Spleen (tissue), 11 donors: ENCODE results near the gene PRCD. TPM values are rescaled to one million over a fixed set of nuclear protein-coding genes. Genes with fewer than 3 reads are reported as not detected.
A peak's percentile ranks its signal among the peaks of the same experiment; 100 is the strongest.

Source experiments
- DNase-seq: peaks from one replicate; pipeline ENCODE4 v3.0.0-alpha.2; 2020
- H3K27ac ChIP-seq, 8 donors: fragments of 200-600 bp; sonication (generic) in 7 of 8; 1 replicate in 4 of 8; 2 replicates in 4 of 8; pipeline versions ENCODE4 v1.5.0 to v1.8.0; 2016 to 2021; ENCODE audit warnings: inconsistent platforms in 4 of 8, mild to moderate bottlenecking in 4 of 8, moderate library complexity in 1 of 8
- H3K27me3 ChIP-seq, 7 donors: fragments of 200-600 bp; sonication (generic) in 6 of 7; replicated peaks in 1 of 7; 1 replicate in 4 of 7; 2 replicates in 3 of 7; pipeline versions ENCODE4 v1.5.0 to v1.8.0; 2016 to 2021; ENCODE audit warnings: inconsistent platforms in 3 of 7, mild to moderate bottlenecking in 1 of 7
- H3K36me3 ChIP-seq, 6 donors: fragments of 200-600 bp; sonication (generic) in 5 of 6; 1 replicate in 4 of 6; 2 replicates in 2 of 6; pipeline versions ENCODE4 v1.5.0 to v1.8.0; 2016 to 2021; ENCODE audit warnings: inconsistent platforms in 2 of 6
- H3K4me1 ChIP-seq, 6 donors: fragments of 200-600 bp; sonication (generic) in 5 of 6; 1 replicate in 3 of 6; 2 replicates in 3 of 6; pipeline versions ENCODE4 v1.5.0 to v1.8.0; 2016 to 2021; ENCODE audit warnings: inconsistent platforms in 3 of 6
- H3K4me3 ChIP-seq, 8 donors: fragments of 200-600 bp; sonication (generic) in 7 of 8; 1 replicate in 4 of 8; 2 replicates in 4 of 8; pipeline versions ENCODE4 v1.5.0 to v1.8.0; 2016 to 2021; ENCODE audit warnings: inconsistent platforms in 4 of 8, mild to moderate bottlenecking in 4 of 8, moderate library complexity in 2 of 8
- H3K9me3 ChIP-seq, 8 donors: fragments of 200-600 bp; sonication (generic) in 7 of 8; 1 replicate in 4 of 8; 2 replicates in 4 of 8; pipeline versions ENCODE4 v1.5.0 to v1.8.0; 2016 to 2021; ENCODE audit warnings: inconsistent platforms in 4 of 8
- POLR2A ChIP-seq, 3 donors: fragments of 450-650 bp; IDR thresholded peaks; one replicate each; pipeline ENCODE4 v1.5.1; 2017; ENCODE audit warnings: antibody characterized with exemption in 3 of 3, mild to moderate bottlenecking in 1 of 3
- POLR2AphosphoS5 ChIP-seq, 3 donors: sonication (generic); formaldehyde crosslinking; IDR thresholded peaks; one replicate each; pipeline ENCODE4 v1.5.1; 2017; ENCODE audit warnings: antibody characterized with exemption in 3 of 3
- WGBS, 5 donors: extraction: QIAGEN DNeasy Blood & Tissue Kit in 3 of 5; methylation state at CpG; one replicate each; pipeline versions ENCODE4 v1.1.5 to v1.1.7; 2013 to 2018; 5-methylcytosine and 5-hydroxymethylcytosine counted together
- intact Hi-C: fragments of 100-400 bp; cut with DNase I; formaldehyde crosslinking; loops from one replicate; pipeline ENCODE4 v1.15.0; 2023; ENCODE audit warnings: low total_unique reads
- polyA plus RNA-seq, 3 donors: library from polyadenylated mRNA; stranded (reverse); fragments of 200-250 nt; gene quantifications; one replicate each; pipeline ENCODE4 v1.2.1, GENCODE V29; 2013
- total RNA-seq, 7 donors: library from RNA; depleted of rRNA in 3 of 7; stranded (reverse); fragments of >200 nt in 3 of 7; fragmentation: NEBNext Ultra II Directional in 4 of 7; extraction: Animal tissue kit (Norgen Biotek cat#: 25700) in 4 of 7; gene quantifications; one replicate each; pipeline versions ENCODE4 v1.1.0 to v1.2.1, GENCODE V29; 2016 to 2021
- TF ChIP-seq, protein P1 (sequence below), 11 experiments: fragments of 200-600 bp in 7 of 11; fragments of 450-650 bp in 4 of 11; sonication (generic) in 4 of 11; IDR thresholded peaks in 8 of 11; conservative IDR thresholded peaks in 3 of 11; 1 replicate in 7 of 11; 2 replicates in 4 of 11; pipeline versions ENCODE4 v1.4.0 to v1.8.0; 2016 to 2021; ENCODE audit warnings: antibody characterized with exemption in 11 of 11, inconsistent platforms in 4 of 11, mild to moderate bottlenecking in 1 of 11
- donor health status: healthy with polysubstance abuse.
- donor health status: DM: no; HTN: no; CAD: no; lungs with moderate emphysema.
- donor health status: DM: no; HTN: no; CAD: no.
- donor health status: Bipolar disorder and iron deficiency.
- donor health status: healthy.
- donor health status: DM: no; HTN: no; CAD: no.
- donor health status: DM: yes; HTN: yes; CAD: no.

The PRCD gene
- total and polyA plus RNA-seq, 10 donors, result 3.5 to 54.1 (median 11.8) TPM

GRCh38 chr17:76570457-76570856 lies 30.6 kb downstream of the PRCD start:
- peaks cover 4 to 50% (median 20%) of the 10 kb centered on the region in 6 donors for H3K4me1 ChIP-seq
- WGBS, 5 donors, result 79 to 95% (median 93%) methylated on average over 7 of the region's 7 CpGs
- H3K4me3 ChIP-seq, result no peak overlapping the region
- intact Hi-C loops, result no loop called here
- no peaks in the 10 kb centered on the region for H3K9me3 ChIP-seq
- H3K27me3 ChIP-seq, result no peaks in the 10 kb centered on the region
- peaks cover 0 to 25% (median 11%) of the 10 kb centered on the region in 6 donors for H3K36me3 ChIP-seq
- TF ChIP-seq POLR2A (IDR thresholded peaks at IDR 0.05) (no peak), POLR2AphosphoS5 (IDR thresholded peaks at IDR 0.05) (no peak)
- TF ChIP-seq, protein P1, sequence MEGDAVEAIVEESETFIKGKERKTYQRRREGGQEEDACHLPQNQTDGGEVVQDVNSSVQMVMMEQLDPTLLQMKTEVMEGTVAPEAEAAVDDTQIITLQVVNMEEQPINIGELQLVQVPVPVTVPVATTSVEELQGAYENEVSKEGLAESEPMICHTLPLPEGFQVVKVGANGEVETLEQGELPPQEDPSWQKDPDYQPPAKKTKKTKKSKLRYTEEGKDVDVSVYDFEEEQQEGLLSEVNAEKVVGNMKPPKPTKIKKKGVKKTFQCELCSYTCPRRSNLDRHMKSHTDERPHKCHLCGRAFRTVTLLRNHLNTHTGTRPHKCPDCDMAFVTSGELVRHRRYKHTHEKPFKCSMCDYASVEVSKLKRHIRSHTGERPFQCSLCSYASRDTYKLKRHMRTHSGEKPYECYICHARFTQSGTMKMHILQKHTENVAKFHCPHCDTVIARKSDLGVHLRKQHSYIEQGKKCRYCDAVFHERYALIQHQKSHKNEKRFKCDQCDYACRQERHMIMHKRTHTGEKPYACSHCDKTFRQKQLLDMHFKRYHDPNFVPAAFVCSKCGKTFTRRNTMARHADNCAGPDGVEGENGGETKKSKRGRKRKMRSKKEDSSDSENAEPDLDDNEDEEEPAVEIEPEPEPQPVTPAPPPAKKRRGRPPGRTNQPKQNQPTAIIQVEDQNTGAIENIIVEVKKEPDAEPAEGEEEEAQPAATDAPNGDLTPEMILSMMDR (IDR thresholded peaks at IDR 0.05 in 8 of 11, conservative IDR thresholded peaks at IDR 0.05 in 3 of 11), result no peak
- peak; percentile 58 for DNase-seq
- peak overlapping the region in 1 of 8 donors; percentile 24 for H3K27ac ChIP-seq

DNA sequence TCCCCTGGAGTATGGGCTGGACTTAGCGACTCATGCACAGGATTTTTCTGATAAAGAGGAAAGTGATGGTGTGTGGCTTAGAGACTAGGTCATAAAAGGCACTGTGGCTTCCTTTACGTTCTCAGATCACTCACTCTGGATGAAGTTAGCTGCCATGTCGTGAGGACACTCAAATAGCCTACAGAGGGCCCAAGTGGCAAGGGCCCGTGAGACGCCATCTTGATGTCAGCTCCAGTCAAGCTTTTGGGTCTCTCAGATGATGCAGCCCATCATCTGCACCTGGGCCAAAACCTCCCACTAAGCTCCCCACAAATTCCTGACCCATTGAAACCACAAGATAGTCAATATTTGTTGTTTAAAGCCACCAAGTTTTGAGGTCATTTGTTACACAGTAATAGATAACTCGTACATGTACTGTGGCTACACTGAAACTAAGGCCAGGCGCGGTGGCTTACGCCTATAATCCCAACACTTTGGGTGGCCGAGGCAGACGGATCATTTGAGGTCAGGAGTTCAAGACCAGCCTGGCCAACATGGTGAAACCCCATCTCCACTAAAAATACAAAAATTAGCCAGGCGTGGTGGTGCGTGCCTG lies 31.1 kb downstream of the PRCD start:
- Histone ChIP-seq H3K36me3 (peaks cover 0 to 20% (median 6%) of the 10 kb centered on the region in 6 donors), H3K4me1 (peaks cover 4 to 47% (median 20%) of the 10 kb centered on the region in 6 donors), H3K27me3 (no peaks in the 10 kb centered on the region), H3K27ac (no peak overlapping the region), H3K9me3 (no peaks in the 10 kb centered on the region), H3K4me3 (no peak overlapping the region)
- intact Hi-C loops, result no loop called here
- peak; percentile 47 for DNase-seq
- WGBS, 5 donors, result 91 to 97% (median 92%) methylated on average over 13 of the region's 13 CpGs
- TF ChIP-seq, protein P1 (IDR thresholded peaks at IDR 0.05 in 8 of 11, conservative IDR thresholded peaks at IDR 0.05 in 3 of 11), result no peak
- no peak for TF ChIP-seq POLR2A (IDR thresholded peaks at IDR 0.05)
- no peak for TF ChIP-seq POLR2AphosphoS5 (IDR thresholded peaks at IDR 0.05)

GRCh38 chr17:76572201-76572910 lies 32.5 kb downstream of the PRCD start:
- no peak overlapping the region for H3K4me3 ChIP-seq
- peaks cover 4 to 33% (median 18%) of the 10 kb centered on the region in 6 donors for H3K4me1 ChIP-seq
- no peak overlapping the region for H3K27ac ChIP-seq
- H3K27me3 ChIP-seq, result no peaks in the 10 kb centered on the region
- H3K9me3 ChIP-seq, result no peaks in the 10 kb centered on the region
- intact Hi-C loops, result no loop called here
- peak; percentile 47 for DNase-seq
- H3K36me3 ChIP-seq, result peaks cover 0 to 7% (median 0%) of the 10 kb centered on the region in 6 donors
- WGBS, 5 donors, result 88 to 91% (median 90%) methylated on average over 13 to 17 of the region's 17 CpGs
- TF ChIP-seq, protein P1 (IDR thresholded peaks at IDR 0.05 in 8 of 11, conservative IDR thresholded peaks at IDR 0.05 in 3 of 11), result no peak
- TF ChIP-seq POLR2A (IDR thresholded peaks at IDR 0.05) (no peak), POLR2AphosphoS5 (IDR thresholded peaks at IDR 0.05) (no peak)

- no peaks in the 10 kb centered on the region for H3K9me3 ChIP-seq
- intact Hi-C loops, result no loop called here
- no peak overlapping the region for H3K4me3 ChIP-seq
- TF ChIP-seq, protein P1 (IDR thresholded peaks at IDR 0.05 in 8 of 11, conservative IDR thresholded peaks at IDR 0.05 in 3 of 11), result no peak
- no peak for TF ChIP-seq POLR2A (IDR thresholded peaks at IDR 0.05)
- no peak for TF ChIP-seq POLR2AphosphoS5 (IDR thresholded peaks at IDR 0.05)
- H3K27me3 ChIP-seq, result no peaks in the 10 kb centered on the region
- H3K4me1 ChIP-seq, result peaks cover 0 to 25% (median 11%) of the 10 kb centered on the region in 6 donors
- WGBS, 5 donors, result 78 to 95% (median 93%) methylated on average over 10 of the region's 10 CpGs
- peaks cover 0 to 7% (median 0%) of the 10 kb centered on the region in 6 donors for H3K36me3 ChIP-seq
- no peak for DNase-seq
- no peak overlapping the region for H3K27ac ChIP-seq
Measured at GRCh38 chr17:76573096-76573495, 33.3 kb downstream of the PRCD start.
